ENCODE data around the gene DOK5. TPM values are rescaled to one million over a fixed set of nuclear protein-coding genes. Genes with fewer than 3 reads are reported as not detected.

DOK5 gene
- total and polyA plus RNA-seq, 10 of the 15 experiments (the other 5 are each of a cell fraction or from before 2014, with no cell fraction given): 0.03 TPM; not detected in 9

GRCh38 chr20:54473340-54473739 lies 2.1 kb upstream of the DOK5 start:
- Histone ChIP-seq H3K9ac (ENCODE audit: control insufficient read depth, insufficient read depth, low read length) (no peak overlapping the region), H3K27me3 (replicated peaks in 1 of 2; ENCODE audit: control insufficient read depth in 2 of 2, insufficient read depth in 2 of 2, low read length in 1 of 2) (peaks cover 4 to 11% of the 10 kb centered on the region in 2 experiments), H3K4me2 (ENCODE audit: control insufficient read depth, insufficient read depth) (no peak overlapping the region), H3K9me3 (replicated peaks; ENCODE audit: control insufficient read depth, insufficient read depth, low read length) (no peaks in the 10 kb centered on the region), H3K4me3 (no peak overlapping the region), H2AFZ (ENCODE audit: control insufficient read depth, low read depth, low read length) (no peak overlapping the region), H4K20me1 (ENCODE audit: control insufficient read depth, insufficient read depth) (no peaks in the 10 kb centered on the region), H3K27ac (ENCODE audit: control insufficient read depth, insufficient read depth) (no peak overlapping the region), H3K4me1 (ENCODE audit: control insufficient read depth, insufficient read depth, low read length) (no peaks in the 10 kb centered on the region), H3K36me3 (ENCODE audit: control insufficient read depth in 2 of 2, insufficient read depth in 2 of 2, low read length in 1 of 2) (no peaks in the 10 kb centered on the region), H3K79me2 (ENCODE audit: control insufficient read depth, insufficient read depth, low read length) (no peaks in the 10 kb centered on the region)
- in situ Hi-C loops (cut with MboI) (no loop called here), intact Hi-C loops (cut with micrococcal nuclease; ENCODE audit: unreplicated experiment) (no loop called here)
- ChIA-PET POLR2A (no interaction called here), SMC1A (ENCODE audit: uncharacterized antibody, unreplicated experiment) (no interaction called here), CTCF (no interaction called here), RAD21 (ENCODE audit: unreplicated experiment) (no interaction called here)
- DNase-seq (ENCODE audit: low read depth, low spot score) (no peak), ATAC-seq (no peak), FAIRE-seq (no peak)
- no TSS peak for BruUV-seq (replicated peaks)
- 1% methylated on average over 7 of the region's 7 CpGs for WGBS (ENCODE audit: insufficient coverage, insufficient replicate concordance, low lambda C conversion rate, missing lambda C conversion rate)
- TF ChIP-seq EP300 (IDR thresholded peaks at IDR 0.05; ENCODE audit: borderline replicate concordance in 1 of 2, control insufficient read depth in 1 of 2, low read depth in 2 of 2, low read length in 2 of 2) (no peak), NFYA (IDR thresholded peaks at IDR 0.05; ENCODE audit: borderline replicate concordance, low read depth, low read length) (no peak), ZBED1 (IDR thresholded peaks at IDR 0.05; ENCODE audit: borderline replicate concordance) (no peak), RELB (IDR thresholded peaks at IDR 0.05; ENCODE audit: low read depth) (no peak), STAT3 (IDR thresholded peaks at IDR 0.05; ENCODE audit: low read depth, low read length) (no peak), SMAD1 (IDR thresholded peaks at IDR 0.05; ENCODE audit: low read depth, partially characterized antibody) (no peak), IRF4 (IDR thresholded peaks at IDR 0.05; ENCODE audit: low read depth, low read length) (no peak), ZNF274 (IDR thresholded peaks at IDR 0.05; ENCODE audit: insufficient read depth, insufficient read length) (no peak), SIN3A (IDR thresholded peaks at IDR 0.05; ENCODE audit: low read depth, low read length) (no peak), HSF1 (IDR thresholded peaks at IDR 0.05; ENCODE audit: low read depth, low read length) (no peak), EGR1 (IDR thresholded peaks at IDR 0.05; ENCODE audit: borderline replicate concordance in 1 of 2, low read depth in 2 of 2, low read length in 2 of 2) (no peak), SRF (IDR thresholded peaks at IDR 0.05; ENCODE audit: low read depth in 2 of 2, low read length in 2 of 2) (no peak), MTA2 (IDR thresholded peaks at IDR 0.05; ENCODE audit: low read depth) (no peak), CHD2 (IDR thresholded peaks at IDR 0.05; ENCODE audit: borderline replicate concordance, low read depth, low read length) (no peak), TAF1 (IDR thresholded peaks at IDR 0.05; ENCODE audit: borderline replicate concordance, low read depth, low read length) (no peak), PBX3 (IDR thresholded peaks at IDR 0.05; ENCODE audit: insufficient replicate concordance, low read depth, low read length) (no peak), TARDBP (IDR thresholded peaks at IDR 0.05; ENCODE audit: borderline replicate concordance) (no peak)
